HepG2 (cell line): ENCODE measurements around the gene SLC22A12.

ENCODE experiments used
- CHD2 ChIP-seq: IDR thresholded peaks from 2 replicates; pipeline ENCODE4 v1.6.1; 2011; ENCODE audit warnings: low read depth, low read length, improper control_type of control experiment
- CTCF ChIP-seq: sonication (generic); formaldehyde crosslinking; IDR thresholded peaks from 2 replicates; pipeline ENCODE4 v1.5.0; 2020; ENCODE audit warnings: mild to moderate bottlenecking, missing genetic modification reagents, moderate library complexity
- ELF4 ChIP-seq: sonication (generic); formaldehyde crosslinking; IDR thresholded peaks from 2 replicates; pipeline ENCODE4 v1.5.0; 2020; ENCODE audit warnings: missing genetic modification reagents, mild to moderate bottlenecking, moderate library complexity, borderline replicate concordance
- GABPB1 ChIP-seq: IDR thresholded peaks from 2 replicates; pipeline ENCODE4 v1.6.1; 2016; ENCODE audit warnings: mild to moderate bottlenecking, missing genetic modification reagents, moderate library complexity, missing compliant biosample characterization
- IKZF1 ChIP-seq: fragments of 450-650 bp; IDR thresholded peaks from 2 replicates; pipeline ENCODE4 v1.7.1; 2016
- MYPOP ChIP-seq: sonication (generic); formaldehyde crosslinking; IDR thresholded peaks from 2 replicates; pipeline ENCODE4 v1.8.1; 2023; ENCODE audit warnings: mild to moderate bottlenecking, moderate library complexity, missing genetic modification reagents
- POLR2AphosphoS5 ChIP-seq: IDR thresholded peaks from 2 replicates; pipeline ENCODE4 v1.6.1; 2012; ENCODE audit warnings: low read depth, low read length
- SIN3A ChIP-seq: IDR thresholded peaks from 2 replicates; pipeline ENCODE4 v1.6.1; 2011; ENCODE audit warnings: low read depth, mild to moderate bottlenecking, control low read depth, low read length, borderline replicate concordance
- SUZ12 ChIP-seq: fragments of 150-350 bp; IDR thresholded peaks from 2 replicates; pipeline ENCODE4 v1.6.1; 2014; ENCODE audit warnings: low read depth, low read length
- TBX3 ChIP-seq: fragments of 450-650 bp; IDR thresholded peaks from 2 replicates; pipeline ENCODE4 v1.6.1; 2017; ENCODE audit warnings: antibody characterized with exemption, mild to moderate bottlenecking, inconsistent platforms, borderline replicate concordance

- no peak for TF ChIP-seq POLR2AphosphoS5
- TF ChIP-seq MYPOP (CRISPR knock-in tag) = no peak
- TF ChIP-seq TBX3 = no peak
- TF ChIP-seq ELF4 (CRISPR knock-in tag) = no peak
- TF ChIP-seq IKZF1 = no peak
- TF ChIP-seq GABPB1 (CRISPR knock-in tag) = no peak
- TF ChIP-seq SIN3A = no peak
- TF ChIP-seq CTCF (CRISPR knock-in tag) = no peak
- TF ChIP-seq CHD2 = no peak
- no peak for TF ChIP-seq SUZ12
Observed at GRCh38 chr11:64560139-64560771, 30.8 kb upstream of the SLC22A12 start.
